ENCODE data around the gene GMPPB. TPM values are rescaled to one million over a fixed set of nuclear protein-coding genes. Genes with fewer than 3 reads are reported as not detected.

GMPPB gene
- total and polyA plus RNA-seq, 2 of the 8 experiments (the other 6 are each of a cell fraction or from before 2014, with no cell fraction given): 20.9 to 23.9 TPM

DNA sequence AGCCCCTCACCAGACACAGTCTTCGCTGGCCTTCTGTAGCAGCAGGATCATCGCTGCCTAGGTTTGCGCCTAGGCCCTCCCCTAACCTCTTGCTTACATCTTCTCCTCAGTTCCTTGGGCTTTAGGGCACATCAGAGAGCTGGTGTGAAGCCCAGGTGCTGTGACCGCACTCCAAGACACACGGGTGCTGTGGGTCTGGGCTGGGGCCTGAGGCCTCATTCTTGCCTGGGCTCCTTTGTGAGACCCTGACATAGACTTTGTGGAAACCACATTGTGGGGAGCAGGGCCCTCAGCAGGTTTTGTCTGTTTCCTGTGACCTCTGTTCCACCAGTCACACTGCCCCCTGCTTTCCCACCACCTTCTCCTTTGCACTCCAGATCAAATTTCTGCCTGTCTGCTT lies 12.3 kb downstream of the GMPPB start:
- Histone ChIP-seq H3K4me1 (replicated peaks in 1 of 4; ENCODE audit: control insufficient read depth in 3 of 4, insufficient read depth in 4 of 4, low read length in 3 of 4) (peaks cover 0 to 3% (median 0%) of the 10 kb centered on the region in 4 experiments; a peak in 1 of 7 replicates), H4K91ac (replicated peaks; ENCODE audit: insufficient read length, low read length) (no peak overlapping the region), H4K8ac (ENCODE audit: extremely low read depth, insufficient read depth, low read length) (0 out of 2 replicates have a peak overlapping the region, but pooled peaks have one; percentile 75), H3K9ac (replicated peaks in 1 of 4; ENCODE audit: extremely low read depth in 1 of 4, low read depth in 3 of 4, low read length in 3 of 4) (no peak overlapping the region), H2BK120ac (replicated peaks; ENCODE audit: low read depth, low read length) (no peak overlapping the region), H2BK20ac (ENCODE audit: low read length) (no peak overlapping the region), H3K27ac (ENCODE audit: low read depth, low read length) (no peak overlapping the region), H2BK5ac (ENCODE audit: low read depth, low read length) (no peak overlapping the region), H3K4me3 (ENCODE audit: extremely low read depth in 1 of 4, insufficient read depth in 2 of 4, low read depth in 3 of 4, low read length in 4 of 4) (no peak overlapping the region), H4K20me1 (replicated peaks in 1 of 2; ENCODE audit: control insufficient read depth in 1 of 2, insufficient read depth in 2 of 2, low read length in 2 of 2) (peaks cover 0 to 4% of the 10 kb centered on the region in 2 experiments), H2BK15ac (ENCODE audit: low read length) (no peak overlapping the region), H3K23me2 (ENCODE audit: low read depth, low read length) (no peaks in the 10 kb centered on the region; the same call in 1 of the 2 replicates), H2AFZ (ENCODE audit: low read length) (no peak overlapping the region), H3K9me3 (ENCODE audit: insufficient read depth in 2 of 2, low read depth in 1 of 2, low read length in 1 of 2) (no peaks in the 10 kb centered on the region), H3K79me1 (ENCODE audit: low read depth, low read length) (no peaks in the 10 kb centered on the region), H3K23ac (ENCODE audit: insufficient read length) (no peak overlapping the region), H3K18ac (ENCODE audit: extremely low read depth, low read length) (no peak overlapping the region), H2BK12ac (ENCODE audit: low read depth, low read length) (no peak overlapping the region), H4K5ac (ENCODE audit: insufficient read length, low read depth, low read length) (no peak overlapping the region), H3K79me2 (ENCODE audit: control insufficient read depth in 1 of 2, insufficient read depth in 2 of 2, low read length in 2 of 2) (no peaks in the 10 kb centered on the region), H3K56ac (replicated peaks; ENCODE audit: insufficient read length, low read depth, low read length) (no peak overlapping the region), H3K36me3 (ENCODE audit: control insufficient read depth in 2 of 4, insufficient read depth in 4 of 4, low read length in 3 of 4) (no peaks in the 10 kb centered on the region; a peak in 2 of 8 replicates), H3K4me2 (ENCODE audit: insufficient read depth in 1 of 2, low read depth in 2 of 2, low read length in 2 of 2) (no peak overlapping the region), H2AK5ac (ENCODE audit: low read depth, low read length) (no peak overlapping the region), H3K14ac (ENCODE audit: insufficient read length) (no peak overlapping the region), H3K4ac (replicated peaks; ENCODE audit: insufficient read length, low read depth, low read length) (no peak overlapping the region), H3K27me3 (replicated peaks in 1 of 4; ENCODE audit: control insufficient read depth in 3 of 4, extremely low read depth in 1 of 4, insufficient read depth in 3 of 4, low read length in 3 of 4) (no peaks in the 10 kb centered on the region)
- ChIA-PET POLR2A (ENCODE audit: partially characterized antibody) (interaction anchor here (0.7 to 3.8 kb wide), 5 partner anchors 8 to 159 kb away, joined by 3 to 41 read pairs (median 6); partner anchors contain the start of genes AMIGO3 and GMPPB), CTCF (ENCODE audit: partially characterized antibody) (interaction anchor here (0.6 to 3.7 kb wide), 7 partner anchors 9 to 160 kb away, joined by 3 to 55 read pairs (median 3); no protein-coding TSS in a partner anchor)
- DNase-seq (ENCODE audit: low read depth in 1 of 2, low spot score in 2 of 2) (no peak), FAIRE-seq (no peak)
- 92% methylated on average over 5 of the region's 5 CpGs; no CpG with 5 or more reads in 1 of the 2 experiments for WGBS, 2 experiments (ENCODE audit: extremely low coverage in 1 of 2, insufficient coverage in 1 of 2, insufficient read length in 1 of 2, insufficient replicate concordance in 2 of 2, low coverage in 1 of 2, low lambda C conversion rate in 2 of 2, missing lambda C conversion rate in 1 of 2)
- TF ChIP-seq PHF8 (conservative IDR thresholded peaks at IDR 0.05; ENCODE audit: low read depth, low read length) (no peak), BACH1 (IDR thresholded peaks at IDR 0.05; ENCODE audit: low read length) (no peak), TAF1 (IDR thresholded peaks at IDR 0.05; ENCODE audit: low read depth, low read length) (no peak), EP300 (IDR thresholded peaks at IDR 0.05; ENCODE audit: borderline replicate concordance in 1 of 2, low read depth in 2 of 2, low read length in 2 of 2) (no peak), RBBP5 (IDR thresholded peaks at IDR 0.05; ENCODE audit: borderline replicate concordance, low read depth, low read length) (no peak), CTBP2 (IDR thresholded peaks at IDR 0.05; ENCODE audit: borderline replicate concordance, insufficient read depth, insufficient read length, low read length) (no peak), EGR1 (IDR thresholded peaks at IDR 0.05; ENCODE audit: borderline replicate concordance, low read depth, low read length) (no peak), CBX8 (IDR thresholded peaks at IDR 0.05; ENCODE audit: borderline replicate concordance, low read depth, low read length) (no peak), SUZ12 (IDR thresholded peaks at IDR 0.05; ENCODE audit: low read length) (no peak), NANOG (IDR thresholded peaks at IDR 0.05; ENCODE audit: insufficient read depth, low read depth, low read length, poor library complexity, severe bottlenecking) (no peak)

All from H1 (cell line).